Tibial artery (tissue), 4 donors: ENCODE data around the gene SPDL1.
"Not testable (repeated sequence)": the region's sequence is repeated elsewhere in the genome, so short reads cannot be mapped to it uniquely, and the experiment has no call there.

Source experiments
- DNase-seq, 2 donors: peaks; one replicate each; pipeline ENCODE4 v3.0.0-alpha.2; 2019
- H3K27ac ChIP-seq, 2 donors: fragments of 200-600 bp; sonication (generic) in 1 of 2; 1 replicate in 1 of 2; 2 replicates in 1 of 2; pipeline ENCODE4 v1.5.1; 2018 to 2019; ENCODE audit warnings: mild to moderate bottlenecking in 1 of 2
- H3K27me3 ChIP-seq, 2 donors: fragments of 200-600 bp; sonication (generic) in 1 of 2; one replicate each; pipeline versions ENCODE4 v1.5.1 to v1.6.0; 2016 to 2019
- H3K36me3 ChIP-seq, 3 donors: fragments of 200-600 bp; sonication (generic) in 2 of 3; one replicate each; pipeline ENCODE4 v1.5.1; 2016 to 2019; ENCODE audit warnings: mild to moderate bottlenecking in 2 of 3
- H3K4me1 ChIP-seq, 4 donors: fragments of 200-600 bp; sonication (generic) in 2 of 4; 1 replicate in 3 of 4; 2 replicates in 1 of 4; pipeline ENCODE4 v1.5.1; 2016 to 2019
- H3K4me3 ChIP-seq, 2 donors: fragments of 200-600 bp; sonication (generic) in 1 of 2; 1 replicate in 1 of 2; 2 replicates in 1 of 2; pipeline ENCODE4 v1.5.1; 2018 to 2019; ENCODE audit warnings: mild to moderate bottlenecking in 2 of 2
- H3K9me3 ChIP-seq, 3 donors: fragments of 200-600 bp; sonication (generic) in 1 of 3; one replicate each; pipeline ENCODE4 v1.5.1; 2016 to 2019
- intact Hi-C: fragments of 100-400 bp; cut with DNase I; formaldehyde crosslinking; loops from one replicate; pipeline ENCODE4 v1.15.0; 2023; ENCODE audit warnings: low total_unique reads
- TF ChIP-seq, protein P1 (sequence below), 2 experiments: fragments of 200-600 bp in 1 of 2; fragments of 450-650 bp in 1 of 2; IDR thresholded peaks; one replicate each; pipeline ENCODE4 v1.5.1; 2017 to 2019; ENCODE audit warnings: antibody characterized with exemption in 2 of 2, mild to moderate bottlenecking in 1 of 2, moderate library complexity in 1 of 2

The SPDL1 gene

DNA sequence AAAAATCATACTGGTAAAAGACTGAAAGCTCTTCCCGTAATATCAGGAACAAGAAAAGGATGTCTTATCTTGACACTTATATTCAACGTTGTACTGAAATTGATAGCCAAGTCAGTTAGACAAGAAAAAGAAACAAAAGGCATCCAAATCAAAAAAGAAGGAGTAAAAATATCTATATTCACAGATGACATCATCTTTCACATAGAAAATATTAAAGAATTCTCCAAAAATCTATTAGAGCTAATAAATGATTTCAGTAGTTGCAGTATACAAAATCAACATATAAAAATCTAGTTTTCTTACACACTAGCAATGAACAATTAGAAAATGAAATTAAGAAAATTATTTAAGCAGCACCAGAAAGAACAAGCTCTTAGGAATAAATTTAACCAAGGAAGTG lies 24.3 kb downstream of the SPDL1 start:
- H3K36me3 ChIP-seq, result peaks cover 8 to 14% (median 13%) of the 10 kb centered on the region in 3 donors

DNA sequence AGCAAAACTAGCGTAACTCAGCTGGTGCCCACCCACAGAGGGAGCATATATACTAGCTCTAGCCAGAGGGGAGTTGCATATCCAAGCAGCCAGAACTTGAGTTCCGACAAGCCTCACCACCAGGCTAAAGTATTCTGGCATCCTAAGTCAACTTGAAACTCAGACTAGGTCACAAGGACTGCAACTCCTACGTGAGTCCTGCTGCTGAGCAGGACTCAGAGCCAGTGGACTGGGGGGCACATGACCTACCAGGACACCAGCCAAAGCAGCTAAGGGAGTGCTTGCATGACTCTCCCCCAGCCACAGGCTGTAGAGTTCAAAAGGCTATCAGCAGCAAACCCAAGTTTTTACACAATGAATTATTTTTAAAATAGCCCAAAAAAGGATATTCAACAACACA lies 26.1 kb downstream of the SPDL1 start:
- Histone ChIP-seq H3K27me3 (no peaks in the 10 kb centered on the region), H3K27ac (no peak overlapping the region), H3K4me1 (no peaks in the 10 kb centered on the region), H3K36me3 (peaks cover 0 to 3% (median 0%) of the 10 kb centered on the region in 3 donors), H3K4me3 (no peak overlapping the region), H3K9me3 (peaks cover 0 to 4% (median 0%) of the 10 kb centered on the region in 3 donors)
- TF ChIP-seq, protein P1, sequence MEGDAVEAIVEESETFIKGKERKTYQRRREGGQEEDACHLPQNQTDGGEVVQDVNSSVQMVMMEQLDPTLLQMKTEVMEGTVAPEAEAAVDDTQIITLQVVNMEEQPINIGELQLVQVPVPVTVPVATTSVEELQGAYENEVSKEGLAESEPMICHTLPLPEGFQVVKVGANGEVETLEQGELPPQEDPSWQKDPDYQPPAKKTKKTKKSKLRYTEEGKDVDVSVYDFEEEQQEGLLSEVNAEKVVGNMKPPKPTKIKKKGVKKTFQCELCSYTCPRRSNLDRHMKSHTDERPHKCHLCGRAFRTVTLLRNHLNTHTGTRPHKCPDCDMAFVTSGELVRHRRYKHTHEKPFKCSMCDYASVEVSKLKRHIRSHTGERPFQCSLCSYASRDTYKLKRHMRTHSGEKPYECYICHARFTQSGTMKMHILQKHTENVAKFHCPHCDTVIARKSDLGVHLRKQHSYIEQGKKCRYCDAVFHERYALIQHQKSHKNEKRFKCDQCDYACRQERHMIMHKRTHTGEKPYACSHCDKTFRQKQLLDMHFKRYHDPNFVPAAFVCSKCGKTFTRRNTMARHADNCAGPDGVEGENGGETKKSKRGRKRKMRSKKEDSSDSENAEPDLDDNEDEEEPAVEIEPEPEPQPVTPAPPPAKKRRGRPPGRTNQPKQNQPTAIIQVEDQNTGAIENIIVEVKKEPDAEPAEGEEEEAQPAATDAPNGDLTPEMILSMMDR (IDR thresholded peaks at IDR 0.05), result no peak
- DNase-seq, result no peak
- intact Hi-C loops, result no loop called here

More for the DNA sequence above, 24.3 kb downstream of the SPDL1 start:
- intact Hi-C loops, result no loop called here
- DNase-seq, result no peak
- no peak overlapping the region for H3K27ac ChIP-seq
- H3K9me3 ChIP-seq, result peaks cover 0 to 4% (median 0%) of the 10 kb centered on the region in 3 donors
- no peaks in the 10 kb centered on the region for H3K4me1 ChIP-seq
- H3K4me3 ChIP-seq, result no peak overlapping the region
- H3K27me3 ChIP-seq, result no peaks in the 10 kb centered on the region
- TF ChIP-seq, protein P1 (IDR thresholded peaks at IDR 0.05), result no peak

DNA sequence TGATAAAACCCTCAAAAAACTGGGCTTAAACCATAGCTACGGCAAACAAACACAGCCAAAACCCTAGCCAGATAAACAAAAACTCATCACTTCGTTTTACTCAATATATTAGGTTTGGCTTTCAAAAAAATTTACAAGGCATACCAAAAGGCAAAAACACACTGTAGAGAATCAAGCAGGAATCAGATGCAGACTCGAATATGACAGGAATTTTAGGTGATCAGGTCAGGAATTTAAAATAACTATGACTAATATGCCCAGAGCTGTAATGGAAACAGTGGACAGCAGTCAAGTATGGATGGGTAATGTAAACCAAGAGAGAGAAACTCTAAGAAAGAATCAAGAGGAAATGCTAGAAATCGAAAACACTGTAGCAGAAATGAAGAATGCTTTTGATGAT lies 27.0 kb downstream of the SPDL1 start:
- no peaks in the 10 kb centered on the region for H3K27me3 ChIP-seq
- TF ChIP-seq, protein P1 (IDR thresholded peaks at IDR 0.05), result no peak
- H3K9me3 ChIP-seq, result peaks cover 0 to 4% (median 0%) of the 10 kb centered on the region in 3 donors
- no peaks in the 10 kb centered on the region for H3K36me3 ChIP-seq
- no peak for DNase-seq
- no peaks in the 10 kb centered on the region for H3K4me1 ChIP-seq
- H3K4me3 ChIP-seq, result no peak overlapping the region
- intact Hi-C loops, result no loop called here
- H3K27ac ChIP-seq, result no peak overlapping the region

DNA sequence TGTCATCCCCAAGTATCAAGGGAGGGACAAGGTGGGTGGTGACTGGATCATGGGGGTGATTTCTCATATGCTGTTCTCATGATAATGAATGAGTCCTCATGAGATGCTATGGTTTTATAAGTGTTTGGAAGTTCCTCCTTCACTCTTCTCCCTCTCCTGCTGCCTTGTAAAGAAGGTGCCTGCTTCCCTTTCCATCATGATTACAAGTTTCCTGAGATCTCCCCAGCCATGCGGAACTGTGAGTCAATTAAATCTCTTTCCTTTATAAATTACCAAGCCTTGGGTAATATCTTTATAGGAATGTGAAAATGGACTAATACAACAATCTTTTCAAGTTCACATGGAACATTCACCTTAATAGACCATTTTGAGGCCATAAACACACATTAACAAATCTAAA lies 32.0 kb downstream of the SPDL1 start:
- Histone ChIP-seq H3K27ac (no peak overlapping the region), H3K27me3 (no peaks in the 10 kb centered on the region), H3K36me3 (no peaks in the 10 kb centered on the region), H3K4me1 (no peaks in the 10 kb centered on the region), H3K4me3 (no peak overlapping the region), H3K9me3 (no peaks in the 10 kb centered on the region)
- no peak for DNase-seq
- intact Hi-C loops, result no loop called here
- TF ChIP-seq, protein P1 (IDR thresholded peaks at IDR 0.05), result no peak

DNA sequence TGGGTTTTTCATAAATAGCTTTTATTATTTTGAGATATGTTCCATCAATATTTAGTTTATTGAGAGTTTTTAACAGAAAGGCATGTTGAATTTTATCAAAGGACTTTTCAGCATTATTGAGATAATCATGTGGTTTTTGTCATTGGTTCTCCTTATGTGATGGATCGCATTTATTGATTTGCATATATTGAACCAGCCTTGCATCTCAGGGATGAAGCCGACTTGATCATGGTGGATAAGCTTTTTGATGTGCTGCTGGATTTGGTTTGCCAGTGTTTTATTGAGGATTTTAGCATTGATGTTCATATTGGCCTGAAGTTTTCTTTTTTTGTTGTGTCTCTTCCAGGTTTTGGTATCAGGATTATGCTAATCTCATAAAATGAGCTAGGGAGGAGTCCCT lies 40.7 kb downstream of the SPDL1 start:
- H3K9me3 ChIP-seq, H3K36me3 ChIP-seq, DNase-seq, H3K27me3 ChIP-seq, H3K27ac ChIP-seq, intact Hi-C loops, H3K4me3 ChIP-seq: not testable (repeated sequence)
- peaks cover 0 to 13% (median 0%) of the 10 kb centered on the region in 4 donors for H3K4me1 ChIP-seq

DNA sequence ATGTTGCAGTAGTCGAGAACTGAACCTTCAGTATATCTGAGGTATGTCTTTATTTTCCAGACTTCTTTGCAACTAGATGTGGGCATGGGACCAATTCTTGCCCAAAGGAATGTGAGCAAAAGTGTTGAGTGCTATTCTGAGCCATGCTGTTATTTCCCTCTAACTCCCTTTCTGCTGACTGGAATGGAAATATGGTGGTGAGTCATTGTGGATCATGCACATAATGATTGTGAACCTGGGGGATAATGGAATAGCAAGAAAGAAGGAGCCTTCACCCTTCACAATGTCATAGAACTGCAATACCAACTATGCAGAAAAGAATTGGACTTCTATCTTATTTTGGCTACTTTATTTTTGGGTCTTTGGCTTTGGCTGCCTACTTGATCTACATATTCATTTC lies 43.2 kb downstream of the SPDL1 start:
- Histone ChIP-seq H3K36me3 (no peaks in the 10 kb centered on the region), H3K27me3 (no peaks in the 10 kb centered on the region), H3K4me1 (peaks cover 0 to 20% (median 0%) of the 10 kb centered on the region in 4 donors), H3K9me3 (no peaks in the 10 kb centered on the region), H3K4me3 (no peak overlapping the region), H3K27ac (no peak overlapping the region)
- DNase-seq, result no peak
- TF ChIP-seq, protein P1 (IDR thresholded peaks at IDR 0.05), result no peak
- intact Hi-C loops, result no loop called here
